ENCODE measurements around the gene PIK3R3. TPM values are rescaled to one million over a fixed set of nuclear protein-coding genes. Genes with fewer than 3 reads are reported as not detected.

Gene PIK3R3
- total and polyA plus RNA-seq, 11 donors, result 11.8 to 54.1 (median 41.9) TPM

- Histone ChIP-seq H3K9me3 (no peaks in the 10 kb centered on the region), H3K27ac (peak overlapping the region in 7 of 12 donors; percentile 12 to 65 (median 35)), H3K4me3 (peak overlapping the region in 2 of 12 donors; percentile 0 to 18), H3K4me1 (peaks cover 0 to 57% (median 31%) of the 10 kb centered on the region in 12 donors), H3K36me3 (no peaks in the 10 kb centered on the region), H3K27me3 (no peaks in the 10 kb centered on the region)
- intact Hi-C loops (cut with DNase I), result loop anchor here (1.0 to 10.0 kb wide), 8 partner anchors 47 to 285 kb away; partner anchors contain the start of gene PIK3R3 (in 4 of the 10)
- DNase-seq, result peak in 4 of 5 donors; percentile 79 to 85 (median 84)
- no peak for TF ChIP-seq POLR2A (IDR thresholded peaks at IDR 0.05)
- peak; percentile 83 to 95 (median 90) for TF ChIP-seq CTCF (IDR thresholded peaks at IDR 0.05)
- 9 to 14% (median 11%) methylated on average over 10 of the region's 10 CpGs for WGBS, 4 donors
- peak; percentile 76 to 85 (median 82) for ATAC-seq
Observed at GRCh38 chr1:46179138-46180081, 47.0 kb upstream of the PIK3R3 start.

- TF ChIP-seq POLR2A (IDR thresholded peaks at IDR 0.05), result no peak
- TF ChIP-seq CTCF (IDR thresholded peaks at IDR 0.05), result no peak
- Histone ChIP-seq H3K27ac (peak within 1 kb of the TSS in 11 of 12 donors; percentile 39 to 93 (median 76)), H3K27me3 (no peaks in the 10 kb centered on the region), H3K4me3 (no peak within 1 kb of the TSS), H3K36me3 (no peaks in the 10 kb centered on the region), H3K4me1 (peaks cover 11 to 60% (median 45%) of the 10 kb centered on the region in 12 donors), H3K9me3 (no peaks in the 10 kb centered on the region)
- WGBS, 4 donors, result 71 to 89% (median 87%) methylated on average over 4 to 13 of the region's 13 CpGs
- DNase-seq (peak in 1 of 5 donors; percentile 32), ATAC-seq (no peak)
- intact Hi-C loops (cut with DNase I), result loop anchor here in 2 of 10 donors (5.0 to 10.0 kb wide), 2 partner anchors 44 to 282 kb away; partner anchors contain the start of gene PIK3R3 (in 1 of the 2)
Observed at GRCh38 chr1:46176211-46176865, 43.9 kb upstream of the PIK3R3 start, which contains the start of gene P3R3URF. P3R3URF (minus strand) TSS chr1:46176488; CDS start chr1:46176471, 17 bp downstream.

- DNase-seq (no peak), ATAC-seq (no peak)
- intact Hi-C loops (cut with DNase I), result loop anchor here in 2 of 10 donors (5.0 to 10.0 kb wide), 2 partner anchors 43 to 280 kb away; partner anchors contain the start of gene PIK3R3 (in 1 of the 2)
- TF ChIP-seq POLR2A (IDR thresholded peaks at IDR 0.05), result no peak
- TF ChIP-seq CTCF (IDR thresholded peaks at IDR 0.05), result no peak
- Histone ChIP-seq H3K36me3 (no peaks in the 10 kb centered on the region), H3K27me3 (no peaks in the 10 kb centered on the region), H3K9me3 (no peaks in the 10 kb centered on the region), H3K27ac (peak overlapping the region; percentile 28 to 93 (median 76)), H3K4me3 (no peak overlapping the region), H3K4me1 (peaks cover 11 to 67% (median 51%) of the 10 kb centered on the region in 12 donors)
- 62 to 77% (median 67%) methylated on average over 3 of the region's 3 CpGs for WGBS, 4 donors
Observed at GRCh38 chr1:46175243-46175642, 42.8 kb upstream of the PIK3R3 start.
